Stimulated activated CD8-positive, alpha-beta memory T cell treated with anti-CD3 and anti-CD28 coated beads, Interleukin-15, amount 100 ng/mL, for 24 hours (primary cell): ENCODE data around the gene KIF24.
"Not testable (repeated sequence)": the region's sequence is repeated elsewhere in the genome, so short reads cannot be mapped to it uniquely, and the experiment has no call there.

ENCODE experiments used
- DNase-seq: peaks from one replicate; pipeline ENCODE4 v3.0.0-alpha.2; 2020; ENCODE audit warnings: low read depth

Gene KIF24

GRCh38 chr9:34328500-34328986 lies 525 bp downstream of the KIF24 start:
- DNase-seq = no peak

- no peak for DNase-seq
Measured at GRCh38 chr9:34326690-34327089, 2.4 kb downstream of the KIF24 start.

GRCh38 chr9:34322899-34323591 lies 6.0 kb downstream of the KIF24 start:
- no peak for DNase-seq

GRCh38 chr9:34321451-34321850 lies 7.6 kb downstream of the KIF24 start:
- DNase-seq = no peak

- DNase-seq = no peak
Measured at GRCh38 chr9:34318163-34318790, 10.8 kb downstream of the KIF24 start.

GRCh38 chr9:34317436-34317835 lies 11.6 kb downstream of the KIF24 start:
- no peak for DNase-seq

GRCh38 chr9:34311499-34312185 lies 17.4 kb downstream of the KIF24 start:
- DNase-seq = no peak

- DNase-seq = no peak
Measured at GRCh38 chr9:34310215-34310614, 18.9 kb downstream of the KIF24 start.

- DNase-seq = not testable (repeated sequence)
Measured at GRCh38 chr9:34308316-34308715, 20.8 kb downstream of the KIF24 start.

- not testable (repeated sequence) for DNase-seq
Measured at GRCh38 chr9:34301064-34301463, 28.0 kb downstream of the KIF24 start.

GRCh38 chr9:34292552-34292951 lies 36.5 kb downstream of the KIF24 start:
- no peak for DNase-seq

GRCh38 chr9:34291423-34291822 lies 37.6 kb downstream of the KIF24 start:
- DNase-seq = no peak

- no peak for DNase-seq
Measured at GRCh38 chr9:34291023-34291422, 38.0 kb downstream of the KIF24 start.

- no peak for DNase-seq
Measured at GRCh38 chr9:34289159-34289558, 39.9 kb downstream of the KIF24 start.

- no peak for DNase-seq
Measured at GRCh38 chr9:34282096-34282495, 47.0 kb downstream of the KIF24 start.

- DNase-seq = no peak
Measured at GRCh38 chr9:34279411-34279810, 49.7 kb downstream of the KIF24 start.
